Fibroblast of lung (primary cell): Measurements from ENCODE around the gene TWIST2.

Source experiments
- CTCF ChIP-seq, 2 donors: IDR thresholded peaks in 1 of 2; conservative IDR thresholded peaks in 1 of 2; 1 replicate in 1 of 2; 2 replicates in 1 of 2; pipeline ENCODE4 v1.5.1; 2011 to 2012; ENCODE audit warnings: low read length in 2 of 2, control low read depth in 1 of 2, inconsistent platforms in 1 of 2, low read depth in 1 of 2, mild to moderate bottlenecking in 1 of 2
- EZH2 ChIP-seq: IDR thresholded peaks from 2 replicates; pipeline ENCODE4 v1.5.1; 2012; ENCODE audit warnings: low read length, control low read depth, mild to moderate bottlenecking; ENCODE audit errors: missing control alignments

GRCh38 chr2:238892796-238893195 is 44.9 kb downstream of the TWIST2 start:
- TF ChIP-seq EZH2, result no peak
- no peak for TF ChIP-seq CTCF (conservative IDR thresholded peaks at IDR 0.05 in 1 of 2, IDR thresholded peaks at IDR 0.05 in 1 of 2; ENCODE audit: low read depth in 1 of 2, low read length in 2 of 2)
